Measurements from ENCODE around the gene ARHGEF9.
A peak's percentile ranks its signal among the peaks of the same experiment; 100 is the strongest.

The ARHGEF9 gene

GRCh38 chrX:63673896-63674295 is 111.1 kb downstream of the ARHGEF9 start:
- Mint-ChIP-seq H3K9me3 (peaks cover 27% of the 10 kb centered on the region), H3K27me3 (ENCODE audit: low read depth, poor library complexity) (no peaks in the 10 kb centered on the region), H3K4me3 (no peak overlapping the region), H3K4me1 (no peaks in the 10 kb centered on the region), H3K36me3 (ENCODE audit: low read depth) (peaks cover 56% of the 10 kb centered on the region), H3K27ac (no peak overlapping the region)
- no peak for DNase-seq
- no peak for TF ChIP-seq CTCF (IDR thresholded peaks at IDR 0.05)

DNA sequence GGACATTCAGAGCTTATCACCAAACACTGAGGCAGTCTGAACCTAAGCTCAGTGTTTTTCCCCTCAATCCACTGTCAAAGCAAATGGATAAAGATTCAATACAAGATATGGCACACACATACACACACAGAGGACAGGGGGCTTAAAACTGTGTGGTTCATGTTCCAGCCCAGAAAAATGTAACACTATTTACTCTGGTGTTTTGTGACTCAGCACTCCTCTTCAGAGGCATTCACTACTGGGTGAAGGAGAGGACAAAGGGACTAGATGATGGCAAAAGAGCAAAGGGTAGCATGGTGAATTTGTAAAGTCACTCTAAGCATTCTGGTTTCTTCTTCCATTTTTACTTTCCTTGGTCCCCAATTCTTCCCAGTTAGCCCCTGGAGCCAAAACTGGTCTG is 120.3 kb downstream of the ARHGEF9 start:
- no peak for TF ChIP-seq CTCF (IDR thresholded peaks at IDR 0.05)
- no peak for DNase-seq
- H3K9me3 Mint-ChIP-seq: peaks cover 26% of the 10 kb centered on the region
- H3K27ac Mint-ChIP-seq: no peak overlapping the region
- H3K36me3 Mint-ChIP-seq (ENCODE audit: low read depth): peaks cover 68% of the 10 kb centered on the region
- peaks cover 3% of the 10 kb centered on the region for H3K27me3 Mint-ChIP-seq (ENCODE audit: low read depth, poor library complexity)
- H3K4me3 Mint-ChIP-seq: no peak overlapping the region
- no peaks in the 10 kb centered on the region for H3K4me1 Mint-ChIP-seq

DNA sequence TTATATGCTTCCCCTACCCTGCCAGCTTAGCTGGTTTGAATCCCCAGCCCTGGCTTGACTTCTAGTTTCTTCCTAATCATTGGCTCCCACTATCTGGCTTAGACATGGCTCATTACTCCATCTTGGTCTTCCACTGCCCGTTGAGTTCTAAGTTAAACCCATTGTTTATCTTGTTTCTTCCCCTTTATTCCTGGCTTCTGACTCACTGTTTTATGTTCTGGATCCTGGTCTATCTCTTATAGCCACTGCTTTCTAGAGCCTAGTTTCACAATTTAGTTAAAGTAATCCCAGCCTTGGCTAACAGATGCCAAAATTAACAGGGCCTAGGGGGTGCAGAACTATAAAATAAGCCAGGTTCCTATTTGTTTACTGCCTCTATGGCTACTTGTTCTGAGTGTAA is 120.9 kb downstream of the ARHGEF9 start:
- Mint-ChIP-seq H3K4me1 (no peaks in the 10 kb centered on the region), H3K27me3 (ENCODE audit: low read depth, poor library complexity) (peaks cover 3% of the 10 kb centered on the region), H3K27ac (peak overlapping the region; percentile 14), H3K36me3 (ENCODE audit: low read depth) (peaks cover 61% of the 10 kb centered on the region), H3K4me3 (no peak overlapping the region), H3K9me3 (peaks cover 26% of the 10 kb centered on the region)
- TF ChIP-seq CTCF (IDR thresholded peaks at IDR 0.05): no peak
- DNase-seq: no peak

GRCh38 chrX:63661676-63662075 is 123.3 kb downstream of the ARHGEF9 start:
- Mint-ChIP-seq H3K27ac (no peak overlapping the region), H3K27me3 (ENCODE audit: low read depth, poor library complexity) (peaks cover 3% of the 10 kb centered on the region), H3K4me3 (no peak overlapping the region), H3K36me3 (ENCODE audit: low read depth) (peaks cover 50% of the 10 kb centered on the region), H3K4me1 (no peaks in the 10 kb centered on the region), H3K9me3 (peaks cover 23% of the 10 kb centered on the region)
- no peak for DNase-seq
- TF ChIP-seq CTCF (IDR thresholded peaks at IDR 0.05): no peak

- H3K4me3 Mint-ChIP-seq: no peak overlapping the region
- no peak overlapping the region for H3K27ac Mint-ChIP-seq
- DNase-seq: no peak
- H3K4me1 Mint-ChIP-seq: no peaks in the 10 kb centered on the region
- H3K36me3 Mint-ChIP-seq (ENCODE audit: low read depth): peaks cover 38% of the 10 kb centered on the region
- H3K27me3 Mint-ChIP-seq (ENCODE audit: low read depth, poor library complexity): no peaks in the 10 kb centered on the region
- no peak for TF ChIP-seq CTCF (IDR thresholded peaks at IDR 0.05)
- H3K9me3 Mint-ChIP-seq: peaks cover 19% of the 10 kb centered on the region
These were observed 126.1 kb downstream of the ARHGEF9 start for GRCh38 chrX:63658920-63659319.

- peaks cover 43% of the 10 kb centered on the region for H3K36me3 Mint-ChIP-seq (ENCODE audit: low read depth)
- no peak overlapping the region for H3K27ac Mint-ChIP-seq
- no peaks in the 10 kb centered on the region for H3K27me3 Mint-ChIP-seq (ENCODE audit: low read depth, poor library complexity)
- no peaks in the 10 kb centered on the region for H3K4me1 Mint-ChIP-seq
- DNase-seq: no peak
- no peak overlapping the region for H3K4me3 Mint-ChIP-seq
- peaks cover 19% of the 10 kb centered on the region for H3K9me3 Mint-ChIP-seq
- TF ChIP-seq CTCF (IDR thresholded peaks at IDR 0.05): no peak
These were observed 127.2 kb downstream of the ARHGEF9 start for GRCh38 chrX:63657821-63658220.
